ENCODE results near the gene ZG16. TPM values are rescaled to one million over a fixed set of nuclear protein-coding genes. Genes with fewer than 3 reads are reported as not detected.
A peak's percentile ranks its signal among the peaks of the same experiment; 100 is the strongest.

Gene ZG16
- total RNA-seq, 1 experiment from 2014 or later: 0.07 TPM

GRCh38 chr16:29810699-29811169 lies 32.7 kb downstream of the ZG16 start:
- H2AFZ ChIP-seq (ENCODE audit: low read depth, low read length, poor library complexity, severe bottlenecking): no peak overlapping the region
- TF ChIP-seq, protein P1, sequence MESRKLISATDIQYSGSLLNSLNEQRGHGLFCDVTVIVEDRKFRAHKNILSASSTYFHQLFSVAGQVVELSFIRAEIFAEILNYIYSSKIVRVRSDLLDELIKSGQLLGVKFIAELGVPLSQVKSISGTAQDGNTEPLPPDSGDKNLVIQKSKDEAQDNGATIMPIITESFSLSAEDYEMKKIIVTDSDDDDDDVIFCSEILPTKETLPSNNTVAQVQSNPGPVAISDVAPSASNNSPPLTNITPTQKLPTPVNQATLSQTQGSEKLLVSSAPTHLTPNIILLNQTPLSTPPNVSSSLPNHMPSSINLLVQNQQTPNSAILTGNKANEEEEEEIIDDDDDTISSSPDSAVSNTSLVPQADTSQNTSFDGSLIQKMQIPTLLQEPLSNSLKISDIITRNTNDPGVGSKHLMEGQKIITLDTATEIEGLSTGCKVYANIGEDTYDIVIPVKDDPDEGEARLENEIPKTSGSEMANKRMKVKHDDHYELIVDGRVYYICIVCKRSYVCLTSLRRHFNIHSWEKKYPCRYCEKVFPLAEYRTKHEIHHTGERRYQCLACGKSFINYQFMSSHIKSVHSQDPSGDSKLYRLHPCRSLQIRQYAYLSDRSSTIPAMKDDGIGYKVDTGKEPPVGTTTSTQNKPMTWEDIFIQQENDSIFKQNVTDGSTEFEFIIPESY (IDR thresholded peaks at IDR 0.05; ENCODE audit: extremely low read depth, insufficient replicate concordance, low read length): no peak
- no peak for TF ChIP-seq EGR1 (IDR thresholded peaks at IDR 0.05; ENCODE audit: low read depth)
- no peak for TF ChIP-seq YY1 (IDR thresholded peaks at IDR 0.05; ENCODE audit: extremely low read depth, insufficient replicate concordance, low read depth, low read length)
- no peak for TF ChIP-seq CBX3 (IDR thresholded peaks at IDR 0.05; ENCODE audit: low read depth)
- TF ChIP-seq REST (IDR thresholded peaks at IDR 0.05; ENCODE audit: low read depth): no peak
- no peak for TF ChIP-seq JUND (IDR thresholded peaks at IDR 0.05)
- TF ChIP-seq TCF7L2 (IDR thresholded peaks at IDR 0.05; ENCODE audit: borderline replicate concordance, extremely low read depth, insufficient read depth, insufficient read length): no peak
- TF ChIP-seq FOSL1 (IDR thresholded peaks at IDR 0.05; ENCODE audit: low read depth): no peak
- intact Hi-C loops (cut with micrococcal nuclease): no loop called here
- RAD21 ChIA-PET (ENCODE audit: low non-redundant PET in 1 of 2, low total read pairs in 2 of 2, uncharacterized antibody in 2 of 2, unreplicated experiment in 2 of 2): no interaction called here
- ATAC-seq (no peak), DNase-seq (ENCODE audit: low read depth, low spot score) (no peak)
- H4K20me1 ChIP-seq (ENCODE audit: insufficient read depth): no peaks in the 10 kb centered on the region
- H3K36me3 ChIP-seq (ENCODE audit: control insufficient read depth in 1 of 2, insufficient read depth in 2 of 2, low read length in 2 of 2): peaks cover 6 to 17% of the 10 kb centered on the region in 2 experiments; a peak in 3 of 4 replicates
- H3K27me3 ChIP-seq (ENCODE audit: insufficient read depth, low read length): no peaks in the 10 kb centered on the region
- H3K27ac ChIP-seq (ENCODE audit: low read depth, low read length): peak overlapping the region; percentile 90
- POLR2A ChIA-PET: interaction anchor here (1.3 to 1.4 kb wide), 2 partner anchors 15 to 210 kb away, joined by 3 read pairs; no protein-coding TSS in a partner anchor
- peak overlapping the region; percentile 95 for H3K9ac ChIP-seq (ENCODE audit: low read length)
- no peaks in the 10 kb centered on the region for H3K9me3 ChIP-seq (ENCODE audit: control insufficient read depth in 1 of 2, insufficient read depth in 1 of 2, low read depth in 1 of 2, low read length in 2 of 2)
- TSS peak; percentile 64 for BruUV-seq (replicated peaks)
- H3K79me2 ChIP-seq (ENCODE audit: insufficient read depth, low read length): peaks cover 35% of the 10 kb centered on the region
- peak overlapping the region; percentile 99 for H3K4me2 ChIP-seq (ENCODE audit: low read length)
- peaks cover 33 to 71% of the 10 kb centered on the region in 2 experiments for H3K4me1 ChIP-seq (ENCODE audit: control insufficient read depth in 1 of 2, insufficient read depth in 2 of 2, low read length in 2 of 2)
- H3K9me2 ChIP-seq (ENCODE audit: insufficient read depth): no peaks in the 10 kb centered on the region
- H3K4me3 ChIP-seq (replicated peaks in 1 of 2; ENCODE audit: low read depth in 1 of 2, low read length in 2 of 2): peak overlapping the region; percentile 17 to 66
- CTCF ChIA-PET: no interaction called here
